Medulla oblongata (tissue), 1 donor: Measurements from ENCODE around the gene MUC22.

Experiments
- DNase-seq: peaks from one replicate; pipeline ENCODE4 v3.0.0-alpha.2; 2015; ENCODE audit errors: extremely low spot score

MUC22 gene

DNA sequence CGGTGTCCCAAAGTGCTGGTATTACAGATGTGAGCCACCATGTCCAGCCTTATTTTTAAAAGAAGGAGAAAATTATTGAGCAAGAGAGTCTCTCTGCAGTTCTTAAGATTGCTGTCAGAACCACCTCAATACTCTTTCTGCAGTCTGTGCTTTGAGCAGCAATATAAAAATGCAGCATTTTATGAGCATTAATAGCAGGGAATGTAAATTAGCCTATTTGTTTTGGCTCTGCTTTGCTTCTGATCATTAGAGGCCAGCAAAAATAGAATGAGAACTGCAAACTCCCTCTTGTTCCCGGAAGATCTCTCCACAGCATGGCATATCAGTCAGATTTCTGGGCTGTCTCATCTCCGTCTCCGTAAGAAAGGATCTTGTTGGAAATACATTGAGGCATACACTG lies 66.3 kb downstream of the MUC22 start:
- no peak for DNase-seq

- peak; percentile 90 for DNase-seq
Measured at GRCh38 chr6:31079656-31080261, 69.5 kb downstream of the MUC22 start.

DNA sequence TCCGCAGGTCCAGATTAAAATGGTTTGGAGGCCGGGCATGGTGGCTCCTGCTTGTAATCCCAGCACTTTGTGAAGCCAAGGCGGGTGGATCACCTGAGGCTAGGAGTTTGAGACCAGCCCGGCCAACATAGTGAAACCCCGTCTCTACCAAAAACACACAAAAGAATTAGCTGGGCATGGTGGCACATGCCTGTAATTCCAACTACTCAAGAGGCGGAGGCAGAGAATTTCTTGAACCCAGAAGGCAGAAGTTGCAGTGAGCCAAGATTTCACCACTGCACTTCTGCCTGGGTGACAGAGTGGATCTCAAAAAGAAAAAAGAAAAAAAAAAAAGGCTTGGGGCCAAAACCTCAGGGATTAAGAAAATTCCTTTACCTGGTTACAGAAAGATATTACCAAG lies 71.6 kb downstream of the MUC22 start:
- no peak for DNase-seq

GRCh38 chr6:31083742-31084354 lies 73.6 kb downstream of the MUC22 start:
- DNase-seq = no peak
